Measurements from ENCODE around the gene CYP4F2.

Gene CYP4F2, protein sequence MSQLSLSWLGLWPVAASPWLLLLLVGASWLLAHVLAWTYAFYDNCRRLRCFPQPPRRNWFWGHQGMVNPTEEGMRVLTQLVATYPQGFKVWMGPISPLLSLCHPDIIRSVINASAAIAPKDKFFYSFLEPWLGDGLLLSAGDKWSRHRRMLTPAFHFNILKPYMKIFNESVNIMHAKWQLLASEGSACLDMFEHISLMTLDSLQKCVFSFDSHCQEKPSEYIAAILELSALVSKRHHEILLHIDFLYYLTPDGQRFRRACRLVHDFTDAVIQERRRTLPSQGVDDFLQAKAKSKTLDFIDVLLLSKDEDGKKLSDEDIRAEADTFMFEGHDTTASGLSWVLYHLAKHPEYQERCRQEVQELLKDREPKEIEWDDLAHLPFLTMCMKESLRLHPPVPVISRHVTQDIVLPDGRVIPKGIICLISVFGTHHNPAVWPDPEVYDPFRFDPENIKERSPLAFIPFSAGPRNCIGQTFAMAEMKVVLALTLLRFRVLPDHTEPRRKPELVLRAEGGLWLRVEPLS

GRCh38 chr19:15897738-15898276 is at the start of gene CYP4F2:
Gene CYP4F2, minus strand, starts transcription at chr19:15898074. Its CDS starts 463 bp downstream, at chr19:15897611.
- no peaks in the 10 kb centered on the region for H3K9me3 ChIP-seq (ENCODE audit: severe bottlenecking)
- ATAC-seq (ENCODE audit: low read depth), result no peak

DNA sequence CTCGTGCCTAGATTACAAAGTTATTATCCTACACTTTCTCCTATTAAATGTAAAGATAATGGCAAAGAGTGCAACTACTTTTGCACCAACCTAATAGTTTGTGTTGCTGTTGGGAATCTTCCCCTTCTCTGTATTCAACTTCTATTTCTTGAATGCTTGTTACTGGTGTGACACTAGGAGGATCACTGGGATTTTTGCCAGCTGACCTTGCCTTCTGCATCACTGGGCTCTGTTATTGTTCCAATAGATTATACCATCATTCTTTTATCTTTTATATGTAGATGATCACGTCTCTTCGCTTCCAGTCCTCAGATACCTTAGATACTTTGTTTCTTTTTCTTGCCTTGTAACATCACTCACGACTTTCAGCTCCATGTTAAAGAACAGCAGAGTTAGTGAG is 47.4 kb upstream of the CYP4F2 start:
- TF ChIP-seq CTCF (IDR thresholded peaks at IDR 0.05; ENCODE audit: poor library complexity, severe bottlenecking), result no peak
- Histone ChIP-seq H3K27me3 (ENCODE audit: insufficient read depth, poor library complexity, severe bottlenecking) (peaks cover 3% of the 10 kb centered on the region), H3K36me3 (ENCODE audit: low read depth) (no peaks in the 10 kb centered on the region), H3K4me3 (ENCODE audit: severe bottlenecking) (no peak overlapping the region), H3K9me3 (ENCODE audit: severe bottlenecking) (peaks cover 7% of the 10 kb centered on the region), H3K4me1 (ENCODE audit: insufficient read depth, poor library complexity, severe bottlenecking) (no peaks in the 10 kb centered on the region), H3K27ac (ENCODE audit: poor library complexity, severe bottlenecking) (no peak overlapping the region)
- DNase-seq (ENCODE audit: low spot score) (no peak), ATAC-seq (ENCODE audit: low read depth) (no peak)

More at GRCh38 chr19:15897738-15898276, at the start of gene CYP4F2:
- H3K4me1 ChIP-seq (ENCODE audit: insufficient read depth, poor library complexity, severe bottlenecking), result no peaks in the 10 kb centered on the region
- DNase-seq (ENCODE audit: low spot score), result no peak
- no peak for TF ChIP-seq CTCF (IDR thresholded peaks at IDR 0.05; ENCODE audit: poor library complexity, severe bottlenecking)
- H3K36me3 ChIP-seq (ENCODE audit: low read depth), result no peaks in the 10 kb centered on the region
- H3K27me3 ChIP-seq (ENCODE audit: insufficient read depth, poor library complexity, severe bottlenecking), result peaks cover 14% of the 10 kb centered on the region
- no peak within 1 kb of the TSS for H3K27ac ChIP-seq (ENCODE audit: poor library complexity, severe bottlenecking)
- H3K4me3 ChIP-seq (ENCODE audit: severe bottlenecking), result no peak within 1 kb of the TSS

- peaks cover 7% of the 10 kb centered on the region for H3K9me3 ChIP-seq (ENCODE audit: severe bottlenecking)
- H3K4me3 ChIP-seq (ENCODE audit: severe bottlenecking), result no peak overlapping the region
- no peak for TF ChIP-seq CTCF (IDR thresholded peaks at IDR 0.05; ENCODE audit: poor library complexity, severe bottlenecking)
- no peak for DNase-seq (ENCODE audit: low spot score)
- no peaks in the 10 kb centered on the region for H3K27me3 ChIP-seq (ENCODE audit: insufficient read depth, poor library complexity, severe bottlenecking)
- H3K36me3 ChIP-seq (ENCODE audit: low read depth), result no peaks in the 10 kb centered on the region
- ATAC-seq (ENCODE audit: low read depth), result no peak
- H3K4me1 ChIP-seq (ENCODE audit: insufficient read depth, poor library complexity, severe bottlenecking), result no peaks in the 10 kb centered on the region
- no peak overlapping the region for H3K27ac ChIP-seq (ENCODE audit: poor library complexity, severe bottlenecking)
Measured at GRCh38 chr19:15944401-15944800, 46.5 kb upstream of the CYP4F2 start.

DNA sequence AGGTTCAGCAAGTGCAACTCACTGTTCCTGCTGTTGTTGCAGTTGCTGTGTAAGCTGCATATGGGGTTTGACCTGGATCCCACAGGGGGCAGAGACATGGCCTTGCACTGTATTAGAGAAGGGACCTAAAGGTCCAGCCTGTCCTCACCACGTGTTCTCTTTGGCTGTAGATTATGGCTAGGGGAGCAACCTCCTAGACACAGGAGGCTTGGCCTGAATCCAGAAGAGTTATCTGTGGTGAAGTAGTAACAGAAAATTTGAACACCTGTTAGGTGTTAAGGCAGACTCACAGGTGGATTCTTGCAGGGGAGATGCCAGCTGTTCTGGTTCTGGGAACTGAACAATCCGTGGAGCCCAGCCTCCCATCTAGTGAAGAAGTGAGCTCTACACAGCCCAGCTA is 39.9 kb upstream of the CYP4F2 start:
- ATAC-seq (ENCODE audit: low read depth) (no peak), DNase-seq (ENCODE audit: low spot score) (no peak)
- Histone ChIP-seq H3K9me3 (ENCODE audit: severe bottlenecking) (no peaks in the 10 kb centered on the region), H3K27ac (ENCODE audit: poor library complexity, severe bottlenecking) (no peak overlapping the region), H3K27me3 (ENCODE audit: insufficient read depth, poor library complexity, severe bottlenecking) (no peaks in the 10 kb centered on the region), H3K36me3 (ENCODE audit: low read depth) (no peaks in the 10 kb centered on the region), H3K4me3 (ENCODE audit: severe bottlenecking) (no peak overlapping the region), H3K4me1 (ENCODE audit: insufficient read depth, poor library complexity, severe bottlenecking) (peaks cover 11% of the 10 kb centered on the region)
- no peak for TF ChIP-seq CTCF (IDR thresholded peaks at IDR 0.05; ENCODE audit: poor library complexity, severe bottlenecking)

DNA sequence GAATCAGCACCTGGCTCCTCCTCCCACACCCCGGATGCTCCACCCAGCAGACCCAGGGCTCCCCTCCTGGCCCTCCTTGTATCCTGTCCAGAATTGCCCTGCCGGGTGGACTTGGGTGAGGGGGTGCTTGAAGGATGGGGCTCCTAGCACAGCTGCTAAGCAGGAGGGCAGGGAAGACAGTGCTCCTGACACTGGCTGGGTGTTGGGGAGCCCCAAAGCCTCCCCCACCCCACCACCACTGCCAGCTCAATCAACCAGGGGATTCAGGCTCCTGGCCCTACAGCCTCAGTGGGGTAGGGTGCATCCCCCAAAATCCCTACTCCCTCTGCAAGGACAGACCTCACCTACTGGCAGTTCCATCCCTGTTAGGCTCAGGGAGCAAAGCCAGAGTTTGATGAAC is 39.1 kb upstream of the CYP4F2 start:
- H3K36me3 ChIP-seq (ENCODE audit: low read depth), result no peaks in the 10 kb centered on the region
- H3K9me3 ChIP-seq (ENCODE audit: severe bottlenecking), result no peaks in the 10 kb centered on the region
- no peak overlapping the region for H3K27ac ChIP-seq (ENCODE audit: poor library complexity, severe bottlenecking)
- no peak for TF ChIP-seq CTCF (IDR thresholded peaks at IDR 0.05; ENCODE audit: poor library complexity, severe bottlenecking)
- peaks cover 11% of the 10 kb centered on the region for H3K4me1 ChIP-seq (ENCODE audit: insufficient read depth, poor library complexity, severe bottlenecking)
- DNase-seq (ENCODE audit: low spot score), result no peak
- no peak overlapping the region for H3K4me3 ChIP-seq (ENCODE audit: severe bottlenecking)
- no peaks in the 10 kb centered on the region for H3K27me3 ChIP-seq (ENCODE audit: insufficient read depth, poor library complexity, severe bottlenecking)
- ATAC-seq (ENCODE audit: low read depth), result no peak

All from RWPE2 (cell line).